ENCODE data around the gene SEBOX.
A peak's percentile ranks its signal among the peaks of the same experiment; 100 is the strongest.

SEBOX gene

GRCh38 chr17:28334171-28334570 is 30.8 kb downstream of the SEBOX start:
- Histone ChIP-seq H2AFZ (ENCODE audit: low read length) (no peak overlapping the region), H3K36me3 (ENCODE audit: insufficient read depth, low read length) (peaks cover 4% of the 10 kb centered on the region; the same call in 1 of the 2 replicates), H3K27me3 (ENCODE audit: insufficient read depth, low read length, poor library complexity, severe bottlenecking) (no peaks in the 10 kb centered on the region), H3K4me2 (ENCODE audit: low read depth, low read length, poor library complexity, severe bottlenecking) (peak overlapping the region; percentile 84), H4K20me1 (ENCODE audit: insufficient read depth, low read length, poor library complexity, severe bottlenecking) (peaks cover 4% of the 10 kb centered on the region), H3K9me2 (replicated peaks; ENCODE audit: low read depth, low read length) (no peaks in the 10 kb centered on the region), H3K79me2 (ENCODE audit: insufficient read depth, low read length) (peaks cover 36% of the 10 kb centered on the region; the same call in 1 of the 2 replicates), H3K9me3 (ENCODE audit: insufficient read depth, low read depth, low read length) (no peaks in the 10 kb centered on the region), H3K4me1 (ENCODE audit: insufficient read depth, low read length, poor library complexity, severe bottlenecking) (peaks cover 24% of the 10 kb centered on the region), H3K9ac (ENCODE audit: low read depth, low read length, poor library complexity, severe bottlenecking) (peak overlapping the region; percentile 74), H3F3A (ENCODE audit: low read depth) (no peaks in the 10 kb centered on the region), H3K4me3 (ENCODE audit: low read length, poor library complexity, severe bottlenecking) (peak overlapping the region; percentile 97)
- no peak for TF ChIP-seq EZH2phosphoT487 (IDR thresholded peaks at IDR 0.05; ENCODE audit: borderline replicate concordance)
- no peak for TF ChIP-seq CTCF (conservative IDR thresholded peaks at IDR 0.05; ENCODE audit: low read length)

GRCh38 chr17:28333083-28333746 is 31.8 kb downstream of the SEBOX start:
- peaks cover 13% of the 10 kb centered on the region; the same call in 1 of the 2 replicates for H3K36me3 ChIP-seq (ENCODE audit: insufficient read depth, low read length)
- TF ChIP-seq EZH2phosphoT487 (IDR thresholded peaks at IDR 0.05; ENCODE audit: borderline replicate concordance) (no peak), CTCF (conservative IDR thresholded peaks at IDR 0.05; ENCODE audit: low read length) (no peak)
- peak overlapping the region; percentile 74 for H3K9ac ChIP-seq (ENCODE audit: low read depth, low read length, poor library complexity, severe bottlenecking)
- no peaks in the 10 kb centered on the region for H3F3A ChIP-seq (ENCODE audit: low read depth)
- peaks cover 4% of the 10 kb centered on the region for H4K20me1 ChIP-seq (ENCODE audit: insufficient read depth, low read length, poor library complexity, severe bottlenecking)
- no peaks in the 10 kb centered on the region for H3K27me3 ChIP-seq (ENCODE audit: insufficient read depth, low read length, poor library complexity, severe bottlenecking)
- H3K4me2 ChIP-seq (ENCODE audit: low read depth, low read length, poor library complexity, severe bottlenecking) = peak overlapping the region; percentile 20
- H2AFZ ChIP-seq (ENCODE audit: low read length) = no peak overlapping the region
- peaks cover 24% of the 10 kb centered on the region for H3K4me1 ChIP-seq (ENCODE audit: insufficient read depth, low read length, poor library complexity, severe bottlenecking)
- no peak overlapping the region for H3K4me3 ChIP-seq (ENCODE audit: low read length, poor library complexity, severe bottlenecking)
- H3K9me3 ChIP-seq (ENCODE audit: insufficient read depth, low read depth, low read length) = no peaks in the 10 kb centered on the region
- peaks cover 36% of the 10 kb centered on the region; the same call in 1 of the 2 replicates for H3K79me2 ChIP-seq (ENCODE audit: insufficient read depth, low read length)
- no peaks in the 10 kb centered on the region for H3K9me2 ChIP-seq (replicated peaks; ENCODE audit: low read depth, low read length)

GRCh38 chr17:28331891-28332420 is 33.0 kb downstream of the SEBOX start:
- peaks cover 26% of the 10 kb centered on the region; the same call in 1 of the 2 replicates for H3K36me3 ChIP-seq (ENCODE audit: insufficient read depth, low read length)

More at GRCh38 chr17:28331891-28332420, 33.0 kb downstream of the SEBOX start:
- H2AFZ ChIP-seq (ENCODE audit: low read length) = no peak overlapping the region
- H3K9ac ChIP-seq (ENCODE audit: low read depth, low read length, poor library complexity, severe bottlenecking) = no peak overlapping the region
- peaks cover 20% of the 10 kb centered on the region for H3K4me1 ChIP-seq (ENCODE audit: insufficient read depth, low read length, poor library complexity, severe bottlenecking)
- H3K4me3 ChIP-seq (ENCODE audit: low read length, poor library complexity, severe bottlenecking) = no peak overlapping the region
- no peak overlapping the region for H3K4me2 ChIP-seq (ENCODE audit: low read depth, low read length, poor library complexity, severe bottlenecking)
- no peaks in the 10 kb centered on the region for H3K9me3 ChIP-seq (ENCODE audit: insufficient read depth, low read depth, low read length)
- no peaks in the 10 kb centered on the region for H3K27me3 ChIP-seq (ENCODE audit: insufficient read depth, low read length, poor library complexity, severe bottlenecking)
- no peaks in the 10 kb centered on the region; the same call in 1 of the 2 replicates for H3F3A ChIP-seq (ENCODE audit: low read depth)
- H3K79me2 ChIP-seq (ENCODE audit: insufficient read depth, low read length) = peaks cover 27% of the 10 kb centered on the region; the same call in 1 of the 2 replicates
- TF ChIP-seq CTCF (conservative IDR thresholded peaks at IDR 0.05; ENCODE audit: low read length) (no peak), EZH2phosphoT487 (IDR thresholded peaks at IDR 0.05; ENCODE audit: borderline replicate concordance) (no peak)
- peaks cover 4% of the 10 kb centered on the region for H4K20me1 ChIP-seq (ENCODE audit: insufficient read depth, low read length, poor library complexity, severe bottlenecking)
- H3K9me2 ChIP-seq (replicated peaks; ENCODE audit: low read depth, low read length) = no peaks in the 10 kb centered on the region
